Lung (tissue), 12 donors: Measurements from ENCODE around the gene COL5A2. TPM values are rescaled to one million over a fixed set of nuclear protein-coding genes. Genes with fewer than 3 reads are reported as not detected.

Experiments used
- ATAC-seq: fragments of 200-7000 bp; cut with Tn5 transposase; one replicate; pipeline ENCODE4 v1.9.1; 2020; ENCODE audit warnings: moderate number of reproducible peaks; ENCODE audit not compliant: insufficient read depth, low FRiP score
- DNase-seq, 3 donors: peaks; one replicate each; pipeline ENCODE4 v3.0.0-alpha.2; 2013 to 2017
- H3K27ac ChIP-seq, 2 donors: one replicate each; pipeline ENCODE4 v1.5.1; 2013; ENCODE audit warnings: mild to moderate bottlenecking in 2 of 2, moderate library complexity in 2 of 2, control low read depth in 1 of 2, inconsistent platforms in 1 of 2, low read depth in 1 of 2, low read length in 1 of 2
- H3K27me3 ChIP-seq, 3 donors: one replicate each; pipeline ENCODE4 v1.5.1; 2013; ENCODE audit warnings: low read length in 2 of 3; ENCODE audit not compliant: control insufficient read depth in 3 of 3, insufficient read depth in 3 of 3
- H3K36me3 ChIP-seq, 4 donors: one replicate each; pipeline ENCODE4 v1.5.1; 2013; ENCODE audit warnings: low read length in 4 of 4, mild to moderate bottlenecking in 1 of 4, moderate library complexity in 1 of 4; ENCODE audit not compliant: control insufficient read depth in 4 of 4, insufficient read depth in 4 of 4
- H3K4me1 ChIP-seq, 5 donors: one replicate each; pipeline ENCODE4 v1.5.1; 2013; ENCODE audit warnings: low read length in 5 of 5, mild to moderate bottlenecking in 2 of 5, moderate library complexity in 1 of 5; ENCODE audit not compliant: control insufficient read depth in 5 of 5, insufficient read depth in 5 of 5
- H3K4me3 ChIP-seq: one replicate; pipeline ENCODE4 v1.5.1; 2013; ENCODE audit warnings: mild to moderate bottlenecking, control low read depth, moderate library complexity
- H3K9ac ChIP-seq, 2 donors: one replicate each; pipeline ENCODE4 v1.5.1; 2013; ENCODE audit warnings: low read length in 2 of 2, control low read depth in 1 of 2; ENCODE audit not compliant: insufficient read depth in 1 of 2
- H3K9me3 ChIP-seq, 4 donors: one replicate each; pipeline ENCODE4 v1.5.1; 2013; ENCODE audit warnings: low read length in 3 of 4, mild to moderate bottlenecking in 1 of 4, moderate library complexity in 1 of 4; ENCODE audit not compliant: control insufficient read depth in 4 of 4, insufficient read depth in 3 of 4
- WGBS, 2 donors: extraction: QIAGEN DNeasy Blood & Tissue Kit; methylation state at CpG; one replicate each; pipeline ENCODE4 v1.1.7; 2013; 5-methylcytosine and 5-hydroxymethylcytosine counted together
- polyA plus RNA-seq, 2 donors: library from polyadenylated mRNA; stranded (reverse); fragments of 200-250 nt; gene quantifications; one replicate each; pipeline ENCODE4 v1.2.1, GENCODE V29; 2013
- total RNA-seq, 2 donors: library from RNA; depleted of rRNA in 1 of 2; stranded (reverse); fragments of >200 nt in 1 of 2; gene quantifications; one replicate each; pipeline ENCODE4 v1.2.1, GENCODE V29; 2014 to 2021
- TF ChIP-seq, protein P1 (sequence below): IDR thresholded peaks from 2 replicates; pipeline ENCODE4 v1.5.1; 2012; ENCODE audit warnings: mild to moderate bottlenecking; ENCODE audit errors: control extremely low read depth, extremely low read depth
- donor health status: control.
- donor health status: control.
- donor health status: Bipolar disorder and iron deficiency.
- donor health status: healthy.
- donor health status: DM: yes; HTN: yes; CAD: no.

Gene COL5A2
- total and polyA plus RNA-seq, 4 donors, result 9.9 to 209 (median 48.8) TPM

DNA sequence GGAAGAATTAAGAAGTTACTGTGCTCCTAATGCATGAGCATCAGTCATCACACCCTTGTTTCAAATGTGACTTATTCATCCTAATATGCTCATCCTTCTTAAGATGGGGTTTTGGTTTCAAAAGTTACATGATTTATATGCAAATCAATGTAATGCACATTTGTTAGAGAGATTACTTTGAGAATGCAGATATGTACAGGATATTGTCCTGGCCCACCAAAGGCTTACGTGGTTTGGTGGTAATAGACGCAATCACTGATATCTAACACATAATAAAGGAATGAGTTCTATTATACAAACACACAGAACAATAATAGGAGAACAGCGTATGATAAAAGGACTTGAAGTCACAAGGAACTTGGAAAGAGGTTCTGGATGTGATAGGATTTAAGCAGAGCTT is 11.1 kb upstream of the COL5A2 start:
- 94 to 96% methylated on average over 3 of the region's 3 CpGs for WGBS, 2 donors
- Histone ChIP-seq H3K4me3 (no peak overlapping the region), H3K36me3 (no peaks in the 10 kb centered on the region), H3K9ac (no peak overlapping the region), H3K27ac (no peak overlapping the region), H3K9me3 (no peaks in the 10 kb centered on the region), H3K27me3 (peaks cover 0 to 3% (median 0%) of the 10 kb centered on the region in 3 donors), H3K4me1 (no peaks in the 10 kb centered on the region)
- no peak for DNase-seq
- TF ChIP-seq, protein P1, sequence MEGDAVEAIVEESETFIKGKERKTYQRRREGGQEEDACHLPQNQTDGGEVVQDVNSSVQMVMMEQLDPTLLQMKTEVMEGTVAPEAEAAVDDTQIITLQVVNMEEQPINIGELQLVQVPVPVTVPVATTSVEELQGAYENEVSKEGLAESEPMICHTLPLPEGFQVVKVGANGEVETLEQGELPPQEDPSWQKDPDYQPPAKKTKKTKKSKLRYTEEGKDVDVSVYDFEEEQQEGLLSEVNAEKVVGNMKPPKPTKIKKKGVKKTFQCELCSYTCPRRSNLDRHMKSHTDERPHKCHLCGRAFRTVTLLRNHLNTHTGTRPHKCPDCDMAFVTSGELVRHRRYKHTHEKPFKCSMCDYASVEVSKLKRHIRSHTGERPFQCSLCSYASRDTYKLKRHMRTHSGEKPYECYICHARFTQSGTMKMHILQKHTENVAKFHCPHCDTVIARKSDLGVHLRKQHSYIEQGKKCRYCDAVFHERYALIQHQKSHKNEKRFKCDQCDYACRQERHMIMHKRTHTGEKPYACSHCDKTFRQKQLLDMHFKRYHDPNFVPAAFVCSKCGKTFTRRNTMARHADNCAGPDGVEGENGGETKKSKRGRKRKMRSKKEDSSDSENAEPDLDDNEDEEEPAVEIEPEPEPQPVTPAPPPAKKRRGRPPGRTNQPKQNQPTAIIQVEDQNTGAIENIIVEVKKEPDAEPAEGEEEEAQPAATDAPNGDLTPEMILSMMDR, result no peak
- no peak for ATAC-seq

DNA sequence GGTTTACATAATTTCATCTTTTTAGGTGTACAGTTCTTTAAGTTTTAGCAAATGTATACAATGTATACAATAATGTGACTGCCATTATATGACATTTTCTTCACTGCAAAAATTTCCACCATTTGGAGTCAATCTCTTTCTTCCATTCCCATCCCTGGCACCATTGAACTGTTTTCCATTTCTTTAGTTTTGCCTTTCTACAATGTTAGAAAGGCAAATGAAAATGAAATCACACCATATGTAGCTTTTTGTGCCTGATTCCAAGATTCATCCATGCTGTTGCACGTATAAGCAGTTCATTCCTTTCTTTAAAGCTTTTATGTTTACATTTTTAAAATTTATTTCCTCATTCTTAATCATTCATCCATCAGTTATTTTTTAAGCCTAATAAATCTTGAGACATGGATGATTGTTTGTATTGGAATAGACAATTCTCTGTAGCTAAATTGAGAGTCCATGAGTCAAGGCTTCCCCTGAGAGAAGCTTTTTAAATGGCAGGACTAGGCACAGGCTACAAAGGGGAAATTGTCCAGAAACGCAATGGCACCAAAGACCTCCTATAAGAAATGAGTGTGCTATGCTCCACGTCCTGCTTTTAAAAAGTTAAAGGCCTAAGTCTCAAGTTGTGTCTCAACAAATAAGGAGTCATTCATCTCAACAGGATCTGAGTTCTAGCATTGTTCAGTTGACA is 8.7 kb upstream of the COL5A2 start:
- no peak overlapping the region for H3K9ac ChIP-seq
- H3K4me3 ChIP-seq, result no peak overlapping the region
- H3K9me3 ChIP-seq, result no peaks in the 10 kb centered on the region
- H3K27ac ChIP-seq, result no peak overlapping the region
- H3K4me1 ChIP-seq, result no peaks in the 10 kb centered on the region
- peaks cover 0 to 3% (median 0%) of the 10 kb centered on the region in 3 donors for H3K27me3 ChIP-seq
- H3K36me3 ChIP-seq, result no peaks in the 10 kb centered on the region
- no peak for ATAC-seq
- no peak for DNase-seq
- TF ChIP-seq, protein P1, result no peak
- 69 to 80% methylated on average over 3 of the region's 3 CpGs for WGBS, 2 donors

DNA sequence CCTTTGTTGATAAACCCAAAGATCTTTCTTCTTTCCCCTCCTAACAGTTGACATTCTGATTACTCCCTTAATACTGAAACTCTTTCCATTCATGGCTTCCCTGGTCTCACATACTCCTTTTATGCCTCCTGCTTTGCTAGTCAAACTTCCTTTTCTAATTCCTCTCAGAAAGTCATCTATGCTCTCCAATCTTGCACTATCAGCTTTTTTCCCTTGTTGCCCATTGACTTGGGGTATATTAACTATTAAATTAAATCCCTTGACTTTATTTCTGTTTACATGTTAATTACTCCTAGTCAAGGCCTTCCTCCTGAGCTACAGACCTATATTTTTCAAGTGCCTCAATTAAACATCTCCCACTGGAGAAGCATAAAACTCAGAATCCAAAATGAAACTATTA is 3.6 kb upstream of the COL5A2 start:
- TF ChIP-seq, protein P1, result no peak
- H3K27ac ChIP-seq, result no peak overlapping the region
- no peak overlapping the region for H3K4me3 ChIP-seq
- H3K36me3 ChIP-seq, result peaks cover 0 to 6% (median 0%) of the 10 kb centered on the region in 4 donors
- ATAC-seq (no peak), DNase-seq (no peak)
- no peak overlapping the region for H3K9ac ChIP-seq
- H3K4me1 ChIP-seq, result peaks cover 0 to 9% (median 0%) of the 10 kb centered on the region in 5 donors
- no peaks in the 10 kb centered on the region for H3K9me3 ChIP-seq
- peaks cover 0 to 3% (median 0%) of the 10 kb centered on the region in 3 donors for H3K27me3 ChIP-seq

DNA sequence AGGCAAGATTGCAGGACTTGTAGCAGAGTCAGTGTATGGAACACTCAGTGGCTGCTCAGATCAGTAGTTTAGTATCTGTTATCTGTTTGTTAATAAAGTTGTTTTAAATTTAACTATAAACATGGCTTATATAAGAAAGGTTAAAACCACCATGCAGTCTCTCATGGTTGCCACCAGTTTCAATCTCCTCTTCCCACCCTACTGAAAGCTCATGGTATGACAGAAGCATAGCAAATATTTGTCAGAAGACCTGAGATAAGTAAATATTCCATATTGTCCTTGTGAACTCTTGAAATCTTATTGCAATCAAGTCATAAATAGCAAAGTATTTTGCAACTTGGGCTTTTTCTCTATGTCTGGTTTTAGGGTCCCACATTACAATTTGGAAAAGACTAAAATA is 2.1 kb upstream of the COL5A2 start:
- peaks cover 0 to 6% (median 0%) of the 10 kb centered on the region in 4 donors for H3K36me3 ChIP-seq
- TF ChIP-seq, protein P1, result no peak
- H3K27me3 ChIP-seq, result peaks cover 0 to 3% (median 0%) of the 10 kb centered on the region in 3 donors
- no peak overlapping the region for H3K27ac ChIP-seq
- H3K9ac ChIP-seq, result no peak overlapping the region
- ATAC-seq (no peak), DNase-seq (no peak)
- peaks cover 0 to 9% (median 0%) of the 10 kb centered on the region in 5 donors for H3K4me1 ChIP-seq
- H3K9me3 ChIP-seq, result no peaks in the 10 kb centered on the region
- no peak overlapping the region for H3K4me3 ChIP-seq
